Aortic smooth muscle cell (primary cell): ENCODE measurements around the gene ZNF592. TPM values are rescaled to one million over a fixed set of nuclear protein-coding genes. Genes with fewer than 3 reads are reported as not detected.

Experiments
- total RNA-seq: library from RNA; depleted of rRNA; stranded (reverse); fragments of >200 nt; gene quantifications from 2 replicates; pipeline ENCODE4 v1.2.3, GENCODE V29; 2014

ZNF592 gene, protein sequence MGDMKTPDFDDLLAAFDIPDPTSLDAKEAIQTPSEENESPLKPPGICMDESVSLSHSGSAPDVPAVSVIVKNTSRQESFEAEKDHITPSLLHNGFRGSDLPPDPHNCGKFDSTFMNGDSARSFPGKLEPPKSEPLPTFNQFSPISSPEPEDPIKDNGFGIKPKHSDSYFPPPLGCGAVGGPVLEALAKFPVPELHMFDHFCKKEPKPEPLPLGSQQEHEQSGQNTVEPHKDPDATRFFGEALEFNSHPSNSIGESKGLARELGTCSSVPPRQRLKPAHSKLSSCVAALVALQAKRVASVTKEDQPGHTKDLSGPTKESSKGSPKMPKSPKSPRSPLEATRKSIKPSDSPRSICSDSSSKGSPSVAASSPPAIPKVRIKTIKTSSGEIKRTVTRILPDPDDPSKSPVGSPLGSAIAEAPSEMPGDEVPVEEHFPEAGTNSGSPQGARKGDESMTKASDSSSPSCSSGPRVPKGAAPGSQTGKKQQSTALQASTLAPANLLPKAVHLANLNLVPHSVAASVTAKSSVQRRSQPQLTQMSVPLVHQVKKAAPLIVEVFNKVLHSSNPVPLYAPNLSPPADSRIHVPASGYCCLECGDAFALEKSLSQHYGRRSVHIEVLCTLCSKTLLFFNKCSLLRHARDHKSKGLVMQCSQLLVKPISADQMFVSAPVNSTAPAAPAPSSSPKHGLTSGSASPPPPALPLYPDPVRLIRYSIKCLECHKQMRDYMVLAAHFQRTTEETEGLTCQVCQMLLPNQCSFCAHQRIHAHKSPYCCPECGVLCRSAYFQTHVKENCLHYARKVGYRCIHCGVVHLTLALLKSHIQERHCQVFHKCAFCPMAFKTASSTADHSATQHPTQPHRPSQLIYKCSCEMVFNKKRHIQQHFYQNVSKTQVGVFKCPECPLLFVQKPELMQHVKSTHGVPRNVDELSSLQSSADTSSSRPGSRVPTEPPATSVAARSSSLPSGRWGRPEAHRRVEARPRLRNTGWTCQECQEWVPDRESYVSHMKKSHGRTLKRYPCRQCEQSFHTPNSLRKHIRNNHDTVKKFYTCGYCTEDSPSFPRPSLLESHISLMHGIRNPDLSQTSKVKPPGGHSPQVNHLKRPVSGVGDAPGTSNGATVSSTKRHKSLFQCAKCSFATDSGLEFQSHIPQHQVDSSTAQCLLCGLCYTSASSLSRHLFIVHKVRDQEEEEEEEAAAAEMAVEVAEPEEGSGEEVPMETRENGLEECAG (N-terminal part only)
- 3.3 and 4.9 TPM in 2 replicates for total RNA-seq

DNA sequence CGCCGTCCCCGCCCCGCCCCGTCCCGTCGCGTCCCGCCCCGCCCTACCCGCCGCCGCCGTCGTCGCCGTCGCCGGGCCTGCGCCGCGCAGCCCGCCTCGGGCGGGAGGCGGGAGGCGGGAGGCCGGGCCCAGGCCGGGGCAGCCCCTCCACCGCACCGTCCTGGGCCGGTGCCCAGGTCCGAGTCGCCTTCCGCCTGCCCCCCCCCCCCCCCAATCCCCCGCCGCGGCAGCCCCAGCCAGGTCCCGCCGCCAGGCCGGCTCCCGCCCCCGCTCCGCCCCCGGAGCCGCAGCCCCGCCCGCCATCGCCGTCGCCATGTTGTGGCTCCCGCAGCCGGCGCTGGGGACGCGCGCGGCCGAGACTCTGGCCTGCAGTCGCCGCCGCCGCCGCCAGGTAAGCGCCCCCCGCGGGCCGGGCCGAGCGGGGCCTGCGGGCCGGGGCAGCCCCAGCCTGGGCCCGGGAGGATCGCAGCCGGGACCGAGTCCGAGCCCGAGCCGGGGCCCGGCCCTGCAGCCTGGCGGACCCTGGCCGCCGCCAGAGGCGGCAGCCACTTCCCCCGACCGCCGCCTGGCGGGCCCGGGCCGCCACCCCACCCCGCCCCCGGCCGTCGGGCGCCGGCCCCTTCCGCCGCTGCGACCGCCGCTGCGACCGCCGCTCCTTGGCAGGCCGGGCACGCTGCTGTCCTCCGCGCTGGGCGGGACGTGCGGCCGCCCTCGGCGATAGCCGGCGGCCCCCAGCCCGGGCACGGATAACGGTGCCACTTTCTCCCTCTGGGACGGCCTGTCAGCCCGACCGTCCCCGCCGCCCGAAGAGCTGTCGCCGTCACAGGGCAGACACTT lies at the start of gene ZNF592:
Gene ZNF592, plus strand, starts transcription at position 319 of the 837 bp plus-strand sequence. CDS start 34,084 bp downstream, outside the sequence.

GRCh38 chr15:84716036-84716732 lies 32.2 kb upstream of the ZNF592 start, which contains the start of gene SEC11A:
Gene SEC11A, minus strand, starts transcription at chr15:84716139. Its CDS starts 64 bp downstream, at chr15:84716075.

GRCh38 chr15:84816694-84817465 lies 68.5 kb downstream of the ZNF592 start, which contains the start of gene ALPK3:
Gene ALPK3, plus strand, starts transcription at chr15:84817356. Its CDS starts 97 bp downstream, at chr15:84817453.

Other genes starting within 250 kb of the ZNF592 start
- gene ZSCAN2, start 147.6 kb upstream of the ZNF592 start, total RNA-seq = 5.5 and 6.8 TPM in 2 replicates
- 24.2 and 25.6 TPM in 2 replicates for gene WDR73, start 94.3 kb upstream of the ZNF592 start, total RNA-seq
- gene NMB, start 90.4 kb upstream of the ZNF592 start, total RNA-seq = 1.7 and 1.8 TPM in 2 replicates
- gene SEC11A, start 32.5 kb upstream of the ZNF592 start, total RNA-seq = 257 and 271 TPM in 2 replicates
- gene ALPK3, start 68.8 kb downstream of the ZNF592 start, total RNA-seq = 1.1 and 2.6 TPM in 2 replicates
- not detected in 2 replicates for gene SLC28A1, start 136.1 kb downstream of the ZNF592 start, total RNA-seq
- gene PDE8A, start 233.3 kb downstream of the ZNF592 start, total RNA-seq = 26.3 and 32.5 TPM in 2 replicates